Fibroblast of skin of left biceps (primary cell): ENCODE results near the gene LRRN2.

Experiments used
- DNase-seq, 2 experiments: peaks; one replicate each; pipeline ENCODE4 v3.0.0-alpha.2; 2013; ENCODE audit warnings: low read depth in 2 of 2

Gene LRRN2

DNA sequence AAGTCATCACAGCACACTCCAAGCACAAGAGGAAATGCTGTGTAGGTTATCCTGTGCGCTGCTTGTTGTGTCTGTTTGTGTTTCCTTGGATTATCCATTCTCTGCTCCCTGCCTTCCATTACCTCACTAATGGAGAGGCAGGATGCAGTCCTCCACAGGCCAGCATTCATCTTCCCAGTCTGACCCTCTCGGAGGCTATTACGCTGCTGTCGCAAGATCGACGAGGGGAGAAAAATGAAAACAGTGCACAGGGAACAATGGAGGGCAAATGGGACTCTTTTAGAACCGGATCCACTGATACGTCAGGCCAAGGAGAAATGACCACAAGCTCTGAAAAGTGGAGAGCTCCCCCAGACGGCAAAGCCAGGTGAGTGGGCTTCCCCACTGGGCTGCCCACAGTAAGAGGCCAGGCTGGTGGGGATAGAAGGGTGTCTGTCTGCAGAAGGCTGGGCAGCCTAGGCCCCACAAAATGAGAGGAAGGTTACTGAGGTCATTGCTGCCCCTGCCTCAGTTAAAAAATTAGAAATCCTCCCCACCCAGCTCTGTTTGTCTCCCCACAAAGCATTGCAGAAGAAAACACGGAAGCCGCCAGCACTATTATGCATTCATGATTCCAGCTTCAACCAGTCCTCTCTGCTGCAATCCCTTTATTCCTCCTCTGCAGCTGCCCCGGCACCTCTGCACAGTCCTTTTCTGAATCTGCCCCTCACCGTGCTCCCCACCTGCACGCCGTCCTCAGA lies 21.7 kb downstream of the LRRN2 start:
- no peak for DNase-seq

- no peak for DNase-seq
Measured at GRCh38 chr1:204662530-204662929, 23.0 kb downstream of the LRRN2 start.

DNA sequence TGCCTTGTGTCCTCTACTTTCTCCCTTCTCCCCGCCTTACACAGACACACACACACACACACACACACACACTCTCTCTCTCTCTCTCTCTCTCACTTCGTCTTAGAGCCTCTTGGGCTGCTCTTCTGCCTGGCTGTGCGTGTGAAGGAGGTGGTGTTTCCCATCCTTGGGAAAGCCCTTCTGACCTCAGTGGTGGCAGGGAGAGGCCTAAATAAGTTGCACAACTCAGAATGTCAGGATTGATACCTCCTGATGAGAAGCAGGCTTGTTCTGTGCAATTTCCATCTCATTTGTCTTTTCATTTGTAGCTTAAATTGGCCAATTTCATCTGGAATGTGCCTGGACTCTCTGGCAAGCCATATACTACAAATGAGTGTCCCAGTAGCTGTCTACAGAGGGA lies 25.0 kb downstream of the LRRN2 start:
- DNase-seq, result no peak

- no peak for DNase-seq
Measured at GRCh38 chr1:204659056-204659455, 26.5 kb downstream of the LRRN2 start.

GRCh38 chr1:204658295-204658694 lies 27.2 kb downstream of the LRRN2 start:
- DNase-seq, result no peak

- no peak for DNase-seq
Measured at GRCh38 chr1:204653590-204654340, 31.8 kb downstream of the LRRN2 start.

GRCh38 chr1:204652497-204652896 lies 33.0 kb downstream of the LRRN2 start:
- no peak for DNase-seq

DNA sequence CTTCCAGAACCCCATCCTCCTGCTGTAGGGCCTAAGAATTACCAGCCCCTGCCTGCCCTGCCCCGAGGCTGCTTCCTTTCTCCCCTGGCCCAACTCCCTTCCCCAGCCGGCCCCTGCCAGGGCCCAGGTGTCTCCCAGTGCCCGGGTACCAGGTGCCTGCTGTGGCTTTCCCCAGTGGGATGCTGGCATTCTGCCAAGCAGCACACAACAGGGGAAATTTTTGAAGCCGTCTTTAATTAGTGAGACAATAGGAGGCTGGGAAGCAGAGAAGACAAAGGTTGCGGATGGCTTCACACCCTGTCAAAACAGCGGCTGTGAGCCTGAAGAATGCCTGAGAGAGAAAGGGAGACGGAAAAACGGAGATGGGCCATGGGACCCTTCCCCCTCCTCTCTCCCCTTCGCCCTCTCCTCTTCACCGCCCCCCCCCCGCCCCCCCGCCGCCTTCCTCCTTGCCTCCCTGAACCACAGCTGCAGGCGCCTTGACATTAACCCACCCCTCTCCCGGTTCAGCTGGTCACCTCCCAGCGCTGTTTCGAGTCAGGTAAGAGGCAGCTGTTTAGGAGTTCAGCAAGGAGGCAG lies 33.6 kb downstream of the LRRN2 start:
- no peak for DNase-seq

GRCh38 chr1:204650911-204651570 lies 34.5 kb downstream of the LRRN2 start:
- DNase-seq, result no peak

DNA sequence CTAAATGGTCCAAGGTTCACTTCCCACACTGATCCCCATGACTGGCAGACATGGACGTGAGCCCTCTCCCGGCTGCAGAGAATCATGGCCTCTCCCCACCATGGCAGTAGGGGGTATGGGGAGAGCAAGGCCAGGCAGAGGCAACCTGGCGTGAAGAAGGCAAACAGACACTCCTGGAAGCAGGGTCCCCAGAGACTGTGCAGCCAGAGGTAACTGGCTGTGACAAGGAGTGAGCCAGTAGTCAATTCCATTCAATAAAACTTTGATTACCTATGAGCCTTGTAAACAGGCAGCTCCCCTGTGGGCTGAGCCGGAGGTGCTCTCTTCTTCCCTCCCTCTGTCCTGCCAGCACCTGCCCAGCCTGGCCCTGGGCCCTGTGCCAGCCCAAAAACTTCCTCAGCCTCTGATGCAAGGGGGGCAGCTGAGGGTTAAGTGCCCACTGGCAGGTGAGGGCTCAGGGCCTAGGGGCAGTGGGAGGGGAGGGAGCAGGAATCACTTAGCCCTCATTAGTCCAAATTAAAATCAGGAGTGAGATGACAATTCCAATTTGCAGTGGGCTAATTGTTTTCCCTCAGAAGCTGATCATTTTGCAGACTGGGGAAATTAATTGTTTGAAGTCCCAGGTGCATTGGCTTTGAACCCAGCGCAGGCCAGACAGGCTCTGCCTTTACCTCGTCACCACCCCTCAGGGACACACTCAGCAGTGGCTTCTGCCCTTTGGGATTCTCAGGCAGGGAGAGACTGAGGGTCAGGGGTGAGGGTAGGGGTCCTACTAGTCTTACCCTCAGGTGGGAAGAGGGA lies 35.6 kb downstream of the LRRN2 start:
- DNase-seq, result no peak

- no peak for DNase-seq
Measured at GRCh38 chr1:204648576-204648975, 37.0 kb downstream of the LRRN2 start.

DNA sequence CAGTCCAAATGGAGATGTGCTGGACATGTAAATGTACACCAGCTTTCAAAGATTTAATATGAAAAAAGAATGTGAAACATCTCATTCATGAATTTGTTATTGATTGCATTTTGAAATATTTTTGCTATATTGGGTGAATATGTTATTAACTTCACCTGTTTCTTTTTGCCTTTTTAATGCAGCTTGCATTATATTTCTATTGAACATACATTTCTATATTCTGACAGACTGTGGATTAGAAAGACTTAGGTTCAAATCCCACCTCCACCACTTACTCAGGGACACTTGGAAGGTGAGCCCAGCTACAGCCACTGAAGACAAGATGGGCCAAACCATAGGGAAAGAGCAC lies 37.8 kb downstream of the LRRN2 start:
- no peak for DNase-seq

DNA sequence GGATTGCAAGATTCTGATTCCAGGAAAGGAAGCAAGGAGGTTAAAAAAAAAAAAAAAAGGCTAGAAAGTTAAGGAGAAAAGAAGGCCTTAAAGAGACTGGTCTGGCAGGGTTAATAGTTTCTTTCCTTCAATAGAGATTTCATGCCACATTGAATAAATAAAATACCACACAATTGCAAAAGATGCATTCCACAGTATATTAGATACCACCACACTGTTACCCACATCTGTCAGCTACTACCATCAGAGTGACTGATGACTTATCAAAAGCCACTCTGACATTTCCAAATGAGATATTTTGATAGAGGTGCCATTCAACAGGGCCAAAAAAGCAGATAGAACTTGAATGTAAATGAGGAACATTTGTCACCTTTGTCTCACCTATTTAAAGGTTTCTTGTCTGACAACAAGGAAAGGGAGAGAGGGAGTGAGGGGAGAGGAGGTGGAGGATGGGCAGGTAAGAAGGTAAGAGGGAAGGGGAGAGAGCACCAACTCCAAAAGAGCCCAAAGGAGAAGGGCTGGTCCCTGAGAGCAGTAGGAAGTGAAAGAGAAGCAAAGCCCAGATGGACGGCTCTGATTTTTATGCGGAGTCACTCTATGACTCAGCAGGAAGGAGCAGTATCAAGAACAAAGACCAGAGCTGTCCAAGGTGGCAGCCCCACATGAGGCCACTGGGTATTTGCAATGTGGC lies 38.3 kb downstream of the LRRN2 start:
- peak in 1 of 2 experiments; percentile 11 for DNase-seq

DNA sequence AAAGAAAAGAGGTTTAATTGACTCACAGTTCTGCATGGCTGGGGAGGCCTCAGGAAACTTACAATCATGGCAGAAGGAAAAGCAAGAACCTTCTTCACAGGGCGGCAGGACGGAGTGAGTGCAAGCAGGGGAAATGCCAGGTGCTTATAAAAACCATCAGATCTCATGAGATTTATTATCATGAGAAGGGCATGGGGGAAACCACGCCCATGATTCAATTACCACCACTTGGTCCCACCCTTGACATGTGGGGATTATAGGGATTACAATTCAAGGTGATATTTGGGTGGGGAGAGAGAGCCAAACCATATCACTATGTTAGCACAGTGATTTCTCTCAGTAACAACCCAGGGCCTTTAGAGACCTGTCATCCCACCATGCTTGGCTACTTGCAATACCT lies 39.9 kb downstream of the LRRN2 start:
- DNase-seq, result no peak

- no peak for DNase-seq
Measured at GRCh38 chr1:204645251-204645650, 40.3 kb downstream of the LRRN2 start.

GRCh38 chr1:204643503-204643902 lies 42.0 kb downstream of the LRRN2 start:
- no peak for DNase-seq

- DNase-seq, result no peak
Measured at GRCh38 chr1:204641936-204642335, 43.6 kb downstream of the LRRN2 start.

- no peak for DNase-seq
Measured at GRCh38 chr1:204641455-204641854, 44.1 kb downstream of the LRRN2 start.

GRCh38 chr1:204640578-204640977 lies 45.0 kb downstream of the LRRN2 start:
- no peak for DNase-seq

DNA sequence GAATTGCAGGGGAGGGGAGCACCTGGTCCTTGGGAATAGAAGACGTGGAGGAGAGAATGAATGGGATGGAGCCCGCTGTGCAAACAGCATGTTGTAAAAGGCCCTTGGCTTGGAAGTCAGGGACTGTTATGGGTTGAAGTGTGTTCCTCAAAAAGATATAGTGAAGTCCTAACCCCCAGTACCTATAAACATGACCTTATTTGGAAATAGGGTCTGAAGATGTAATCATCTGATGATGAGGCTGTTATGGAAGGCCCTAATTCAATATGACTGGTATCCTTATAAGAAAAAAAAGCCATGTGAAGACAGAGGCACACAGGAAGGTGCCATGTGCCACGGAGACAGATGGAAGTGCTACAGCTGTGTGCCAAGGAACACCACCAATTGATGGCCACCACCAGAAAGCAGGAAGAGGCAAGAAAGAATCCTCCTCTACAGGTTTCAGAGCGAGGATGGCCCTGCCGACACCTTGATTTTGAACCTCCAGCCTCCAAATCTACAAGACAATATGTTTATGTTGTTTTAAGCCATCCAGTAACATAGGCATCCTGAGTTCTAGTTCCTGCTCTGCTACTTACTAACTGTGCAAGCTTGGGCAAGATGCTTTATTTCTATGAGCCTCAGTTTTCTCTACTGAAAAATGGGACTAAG lies 51.2 kb downstream of the LRRN2 start:
- DNase-seq, result no peak

- DNase-seq, result no peak
Measured at GRCh38 chr1:204633665-204634064, 51.9 kb downstream of the LRRN2 start.
